ENCODE measurements around the gene FARP1.

DNA sequence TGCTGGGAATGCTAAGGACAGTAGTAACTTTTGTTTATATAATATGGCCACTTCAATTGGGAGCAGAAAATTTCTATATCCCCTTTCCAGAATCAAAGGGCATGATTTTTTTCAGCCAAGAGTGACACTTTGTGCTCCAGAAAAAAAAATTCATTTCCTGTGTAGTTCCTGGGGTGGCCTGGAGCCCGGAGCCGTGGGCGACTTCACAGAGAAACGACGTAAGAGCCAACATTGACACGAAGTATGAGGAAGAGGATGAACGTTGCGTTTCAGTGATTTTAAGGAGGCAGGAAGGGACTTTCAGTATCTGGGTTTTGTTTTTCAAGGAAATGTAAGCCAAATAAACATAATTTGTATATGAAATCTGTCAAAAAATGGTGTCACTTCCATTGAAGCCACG lies 246.4 kb downstream of the FARP1 start:
- TF ChIP-seq, protein P1, sequence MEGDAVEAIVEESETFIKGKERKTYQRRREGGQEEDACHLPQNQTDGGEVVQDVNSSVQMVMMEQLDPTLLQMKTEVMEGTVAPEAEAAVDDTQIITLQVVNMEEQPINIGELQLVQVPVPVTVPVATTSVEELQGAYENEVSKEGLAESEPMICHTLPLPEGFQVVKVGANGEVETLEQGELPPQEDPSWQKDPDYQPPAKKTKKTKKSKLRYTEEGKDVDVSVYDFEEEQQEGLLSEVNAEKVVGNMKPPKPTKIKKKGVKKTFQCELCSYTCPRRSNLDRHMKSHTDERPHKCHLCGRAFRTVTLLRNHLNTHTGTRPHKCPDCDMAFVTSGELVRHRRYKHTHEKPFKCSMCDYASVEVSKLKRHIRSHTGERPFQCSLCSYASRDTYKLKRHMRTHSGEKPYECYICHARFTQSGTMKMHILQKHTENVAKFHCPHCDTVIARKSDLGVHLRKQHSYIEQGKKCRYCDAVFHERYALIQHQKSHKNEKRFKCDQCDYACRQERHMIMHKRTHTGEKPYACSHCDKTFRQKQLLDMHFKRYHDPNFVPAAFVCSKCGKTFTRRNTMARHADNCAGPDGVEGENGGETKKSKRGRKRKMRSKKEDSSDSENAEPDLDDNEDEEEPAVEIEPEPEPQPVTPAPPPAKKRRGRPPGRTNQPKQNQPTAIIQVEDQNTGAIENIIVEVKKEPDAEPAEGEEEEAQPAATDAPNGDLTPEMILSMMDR (IDR thresholded peaks at IDR 0.05), result no peak
- no peak for TF ChIP-seq POLR2A (IDR thresholded peaks at IDR 0.05)
